HG03571 (cell line): ENCODE results near the gene RAB3D.

ENCODE experiments used
- ATAC-seq: cut with Tn5 transposase; IDR thresholded peaks from one replicate; pipeline ENCODE4 v1.9.1; 2021; ENCODE audit not compliant: unreplicated experiment

RAB3D gene

DNA sequence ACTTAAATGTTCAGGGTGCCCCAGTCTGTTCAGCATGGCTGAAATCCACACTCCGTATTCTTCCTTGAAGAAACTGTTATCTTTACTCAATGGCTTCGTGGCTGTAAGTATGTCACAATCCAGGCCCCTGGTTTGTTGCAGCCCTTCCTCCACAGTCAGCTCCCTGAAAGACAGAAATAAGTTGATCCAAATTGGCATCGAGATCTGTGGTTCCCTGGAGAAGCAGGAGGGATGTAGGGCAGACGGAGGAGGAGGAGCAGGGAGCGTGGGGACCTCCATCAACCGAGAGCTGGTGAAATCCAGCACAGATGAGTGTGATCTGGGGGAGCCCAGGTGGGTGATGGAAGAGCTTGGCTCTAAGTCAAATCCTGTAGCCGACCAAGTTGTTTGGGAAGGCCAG lies 43.2 kb downstream of the RAB3D start:
- ATAC-seq, result no peak

- no peak for ATAC-seq
Observed at GRCh38 chr19:11295665-11296245, 43.7 kb downstream of the RAB3D start, which contains the start of gene TSPAN16. TSS of gene TSPAN16 (plus strand) at chr19:11296160. CDS start at chr19:11296298, 138 bp downstream.

DNA sequence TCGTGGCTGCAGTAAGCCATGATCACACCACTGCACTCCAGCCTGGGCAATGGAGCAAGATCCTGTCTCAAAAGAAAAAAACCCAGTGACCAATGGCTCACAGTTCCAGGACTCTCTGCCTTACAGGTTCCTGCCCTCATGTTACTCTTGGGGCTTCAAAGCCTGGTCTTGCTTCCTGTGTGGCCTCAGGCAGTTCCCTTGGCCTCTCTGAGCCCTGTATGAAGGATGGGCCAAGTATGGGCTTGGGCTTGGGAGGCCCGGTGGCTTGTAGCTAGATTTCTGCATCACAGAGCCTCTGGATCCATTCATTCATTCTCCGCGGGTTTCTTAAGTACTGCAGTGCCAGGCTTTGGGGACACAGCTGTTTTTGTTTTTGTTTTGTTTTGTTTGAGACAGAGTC lies 44.3 kb downstream of the RAB3D start:
- ATAC-seq, result no peak

- ATAC-seq, result no peak
Observed at GRCh38 chr19:11293433-11294389, 45.7 kb downstream of the RAB3D start.

DNA sequence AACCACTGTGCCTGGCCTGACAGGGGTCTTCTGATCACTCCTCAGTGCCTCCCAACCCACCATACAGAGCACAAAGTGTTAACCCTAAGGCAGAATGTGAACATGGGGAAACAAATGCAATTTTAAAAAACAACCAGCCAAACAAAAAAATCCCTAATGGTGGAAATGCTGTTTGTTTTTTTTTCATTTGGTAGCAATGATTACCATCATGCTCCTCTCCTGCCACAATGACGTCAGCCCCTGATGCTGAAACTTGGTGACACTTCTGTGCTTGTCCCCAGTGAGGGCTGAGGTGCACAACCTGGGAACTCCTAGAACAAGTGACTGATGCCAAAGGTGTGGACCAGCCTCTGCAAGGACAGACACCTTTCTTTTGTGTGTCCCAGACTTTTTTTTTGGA lies 47.5 kb downstream of the RAB3D start:
- ATAC-seq, result no peak

- no peak for ATAC-seq
Observed at GRCh38 chr19:11291415-11291814, 48.0 kb downstream of the RAB3D start.

GRCh38 chr19:11290256-11290655 lies 49.2 kb downstream of the RAB3D start:
- no peak for ATAC-seq

- ATAC-seq, result no peak
Observed at GRCh38 chr19:11288349-11288748, 51.1 kb downstream of the RAB3D start.

GRCh38 chr19:11286312-11286974 lies 53.0 kb downstream of the RAB3D start:
- no peak for ATAC-seq

DNA sequence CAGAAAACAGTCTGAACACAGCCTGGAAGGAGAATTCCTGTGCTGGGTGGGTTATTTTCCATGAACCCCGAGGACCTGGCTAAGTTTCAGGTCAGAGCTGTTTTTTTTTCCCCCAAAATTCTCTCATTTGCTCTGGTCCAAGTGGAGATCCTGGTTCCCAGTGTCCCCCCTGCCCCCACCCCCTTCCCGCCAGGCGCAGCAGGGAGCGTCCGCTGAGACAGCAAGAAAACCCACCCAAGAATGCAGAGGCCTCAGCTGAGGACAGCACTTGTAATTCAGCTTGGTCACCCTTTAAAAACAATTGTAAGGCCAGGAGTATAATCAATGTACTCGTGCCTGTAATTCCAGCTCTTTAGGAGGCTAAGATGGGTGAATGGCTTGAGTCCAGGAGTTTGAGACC lies 54.9 kb downstream of the RAB3D start:
- ATAC-seq, result no peak

GRCh38 chr19:11281356-11282049 lies 58.0 kb downstream of the RAB3D start:
- no peak for ATAC-seq

- ATAC-seq, result no peak
Observed at GRCh38 chr19:11279505-11280236, 59.8 kb downstream of the RAB3D start.

GRCh38 chr19:11278670-11279069 lies 60.8 kb downstream of the RAB3D start:
- no peak for ATAC-seq

GRCh38 chr19:11274533-11275086 lies 64.8 kb downstream of the RAB3D start:
- no peak for ATAC-seq

DNA sequence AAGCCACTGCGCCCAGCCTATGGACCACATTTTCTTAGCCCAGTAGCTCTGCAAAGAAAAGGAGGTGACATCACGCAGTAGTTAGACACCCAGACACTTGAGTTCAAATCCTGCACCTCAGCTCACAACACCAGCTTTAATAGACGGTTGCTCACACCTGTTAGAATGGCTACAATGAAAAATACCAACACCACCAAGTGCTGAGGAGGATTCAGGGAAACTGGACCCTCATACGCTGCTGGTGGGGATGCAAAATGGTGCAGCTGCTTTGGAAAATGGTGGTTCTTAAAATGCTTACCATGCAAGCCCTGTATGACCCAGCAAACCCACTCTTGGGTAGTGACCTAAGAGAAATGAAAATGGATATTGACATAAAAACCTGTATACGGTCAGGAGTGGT lies 65.5 kb downstream of the RAB3D start:
- ATAC-seq, result no peak

DNA sequence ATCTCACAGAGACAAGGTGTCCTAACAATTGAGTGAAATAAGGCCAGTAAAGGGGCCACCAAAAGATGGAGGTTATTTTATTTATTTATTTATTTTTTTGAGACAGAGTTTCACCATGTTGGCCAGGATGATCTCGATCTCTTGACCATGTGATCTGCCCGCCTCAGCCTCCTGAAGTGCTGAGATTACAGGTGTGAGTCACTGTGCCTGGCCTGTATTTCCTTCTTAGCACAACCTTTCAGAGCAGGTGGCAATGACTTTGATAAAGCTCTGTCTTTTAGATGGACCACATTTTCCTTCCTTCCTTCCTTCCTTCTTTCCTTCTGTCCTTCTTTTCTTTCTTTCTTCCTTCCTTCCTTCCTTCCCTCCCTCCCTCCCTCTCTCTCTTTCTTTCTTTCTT lies 66.2 kb downstream of the RAB3D start:
- no peak for ATAC-seq
